Stimulated activated CD4-positive, alpha-beta T cell treated with anti-CD3 and anti-CD28 coated beads, Interleukin-2, amount 100 ng/mL, for 48 hours (primary cell): ENCODE measurements around the gene TIGD7.
A peak's percentile ranks its signal among the peaks of the same experiment; 100 is the strongest.

ENCODE experiments used
- DNase-seq, 2 donors: peaks; one replicate each; pipeline ENCODE4 v3.0.0-alpha.2; 2020

TIGD7 gene, protein sequence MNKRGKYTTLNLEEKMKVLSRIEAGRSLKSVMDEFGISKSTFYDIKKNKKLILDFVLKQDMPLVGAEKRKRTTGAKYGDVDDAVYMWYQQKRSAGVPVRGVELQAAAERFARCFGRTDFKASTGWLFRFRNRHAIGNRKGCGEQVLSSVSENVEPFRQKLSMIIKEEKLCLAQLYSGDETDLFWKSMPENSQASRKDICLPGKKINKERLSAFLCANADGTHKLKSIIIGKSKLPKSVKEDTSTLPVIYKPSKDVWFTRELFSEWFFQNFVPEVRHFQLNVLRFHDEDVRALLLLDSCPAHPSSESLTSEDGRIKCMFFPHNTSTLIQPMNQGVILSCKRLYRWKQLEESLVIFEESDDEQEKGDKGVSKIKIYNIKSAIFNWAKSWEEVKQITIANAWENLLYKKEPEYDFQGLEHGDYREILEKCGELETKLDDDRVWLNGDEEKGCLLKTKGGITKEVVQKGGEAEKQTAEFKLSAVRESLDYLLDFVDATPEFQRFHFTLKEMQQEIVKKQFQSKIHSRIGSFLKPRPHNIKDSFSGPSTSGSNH

DNA sequence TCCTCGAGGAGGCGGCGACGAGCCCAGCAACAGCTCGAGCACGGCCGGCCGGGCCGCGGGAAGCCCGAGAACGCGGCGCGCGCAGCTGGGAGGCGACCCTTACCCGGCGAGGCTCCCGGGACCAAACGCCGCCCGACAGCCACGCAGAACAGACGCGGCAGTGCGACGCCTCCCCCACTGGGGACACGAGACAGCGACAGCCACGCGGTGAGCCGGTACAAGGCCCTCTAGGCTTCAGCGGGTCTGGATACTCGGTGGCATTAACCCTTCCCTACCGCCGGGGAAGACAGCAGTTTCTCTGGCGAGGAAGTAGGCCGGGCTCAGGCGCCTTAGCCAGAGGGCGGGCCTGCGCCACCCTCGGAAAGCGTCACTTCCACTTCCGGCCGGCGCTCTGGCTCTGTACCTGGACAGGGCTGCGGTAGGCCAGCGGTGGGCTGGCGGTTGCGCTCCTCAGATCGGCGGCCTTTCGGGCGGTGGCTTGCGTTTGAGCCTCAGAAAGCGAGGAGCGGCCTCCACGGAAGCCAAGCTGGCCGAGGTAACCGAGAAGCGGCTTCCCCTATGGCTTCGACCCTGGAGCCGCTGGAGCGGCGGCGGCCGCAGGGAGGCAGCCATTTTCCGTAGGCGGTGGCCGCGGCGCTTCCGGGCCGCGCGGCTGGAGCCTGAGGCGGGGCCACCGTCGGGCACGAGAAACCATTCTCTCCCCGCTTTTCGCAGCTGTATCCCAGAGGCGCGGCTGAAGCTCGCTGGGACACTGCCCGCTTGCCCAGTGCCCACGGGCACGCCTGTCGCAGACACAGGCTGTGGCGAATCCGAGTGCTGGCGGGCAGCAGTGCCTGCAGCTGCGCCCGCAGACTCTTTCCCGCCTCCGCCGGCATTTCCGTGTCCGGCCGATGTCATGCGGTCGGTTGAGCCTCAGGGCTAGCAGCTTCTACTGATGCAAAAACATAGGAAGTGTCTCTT lies at the start of gene TIGD7, which contains the start of gene ZNF75A:
TSS of gene TIGD7 (minus strand) at position 322 of the 960 bp plus-strand sequence. CDS start 4,816 bp downstream, outside the sequence.
TSS of gene ZNF75A (plus strand) at position 389 of the 960 bp plus-strand sequence. CDS start 2,932 bp downstream, outside the sequence.
- DNase-seq: peak; percentile 70 to 73

- no peak for DNase-seq
These were observed 43.9 kb upstream of the TIGD7 start for GRCh38 chr16:3349175-3349574.

DNA sequence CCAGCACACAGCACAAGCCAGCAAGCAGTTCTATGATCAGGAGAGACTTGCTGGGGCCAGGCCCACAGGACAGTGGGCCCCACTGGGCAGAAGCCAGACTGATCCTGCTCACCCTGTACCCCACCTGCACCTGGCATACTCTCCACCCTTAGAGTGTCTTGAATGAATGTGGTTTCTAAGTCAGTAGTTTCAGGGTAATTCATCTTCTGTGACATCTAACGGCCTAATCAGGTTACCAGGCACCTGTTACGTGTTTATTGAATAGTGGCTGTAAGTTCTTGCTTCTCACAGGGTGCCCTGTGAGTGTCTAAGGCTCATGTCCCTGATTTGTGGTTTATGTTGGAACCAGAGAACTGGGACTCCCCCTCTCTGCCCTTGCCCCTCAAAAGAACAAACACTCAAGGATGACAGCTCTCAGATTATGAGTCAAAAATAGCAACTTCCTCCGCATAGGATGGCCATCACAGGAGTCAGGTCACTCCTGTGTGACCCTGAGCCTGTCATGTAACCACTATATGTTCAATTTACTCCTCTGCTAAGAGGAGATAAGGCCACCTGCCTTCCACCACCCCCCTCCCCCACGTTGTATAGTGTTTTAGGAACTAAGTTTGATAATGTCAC lies 43.4 kb upstream of the TIGD7 start:
- DNase-seq: no peak

- DNase-seq: no peak
These were observed 42.4 kb upstream of the TIGD7 start for GRCh38 chr16:3347586-3347985.

- DNase-seq: no peak
These were observed 40.8 kb upstream of the TIGD7 start for GRCh38 chr16:3346041-3346440.

GRCh38 chr16:3328643-3329042 lies 23.4 kb upstream of the TIGD7 start:
- no peak for DNase-seq

GRCh38 chr16:3328104-3328503 lies 22.9 kb upstream of the TIGD7 start:
- no peak for DNase-seq

DNA sequence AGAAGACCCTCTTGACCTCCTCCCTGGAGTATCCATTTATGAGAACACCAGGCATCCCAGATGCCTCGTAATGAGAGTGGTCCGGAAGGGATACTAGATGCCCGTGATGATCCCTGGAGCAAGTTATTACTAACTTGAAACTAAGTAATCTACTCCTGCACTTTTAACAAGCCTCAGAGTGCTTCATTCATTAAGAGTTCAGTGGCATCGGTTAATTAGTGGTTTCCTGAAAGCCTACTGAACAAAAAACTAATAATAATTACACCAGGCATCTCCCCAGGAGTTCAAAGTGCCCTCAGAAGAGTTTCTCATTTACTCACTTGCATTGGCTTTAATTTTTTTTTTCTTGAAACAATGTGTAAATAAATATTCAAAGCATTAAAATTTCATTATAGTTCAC lies 22.3 kb upstream of the TIGD7 start:
- no peak for DNase-seq

DNA sequence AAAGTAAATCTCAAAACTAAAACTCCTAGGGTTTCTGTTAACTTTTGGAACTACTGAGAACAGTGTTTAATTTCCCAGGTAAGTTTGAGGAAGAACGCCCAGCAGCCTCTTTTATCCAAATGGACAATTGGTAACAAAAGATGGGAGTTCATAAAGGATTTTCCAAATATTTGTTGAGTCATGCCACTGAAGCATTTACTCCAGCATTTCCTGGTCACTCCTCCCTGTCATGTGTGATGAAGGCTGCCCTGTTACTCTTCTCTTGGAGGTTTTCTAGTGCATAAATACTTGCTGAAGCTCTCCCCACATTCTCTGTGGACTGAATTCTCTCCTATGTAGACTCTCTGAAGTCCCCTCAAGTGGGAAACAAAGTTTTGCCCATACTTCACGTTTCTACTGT lies 16.6 kb upstream of the TIGD7 start:
- no peak for DNase-seq

DNA sequence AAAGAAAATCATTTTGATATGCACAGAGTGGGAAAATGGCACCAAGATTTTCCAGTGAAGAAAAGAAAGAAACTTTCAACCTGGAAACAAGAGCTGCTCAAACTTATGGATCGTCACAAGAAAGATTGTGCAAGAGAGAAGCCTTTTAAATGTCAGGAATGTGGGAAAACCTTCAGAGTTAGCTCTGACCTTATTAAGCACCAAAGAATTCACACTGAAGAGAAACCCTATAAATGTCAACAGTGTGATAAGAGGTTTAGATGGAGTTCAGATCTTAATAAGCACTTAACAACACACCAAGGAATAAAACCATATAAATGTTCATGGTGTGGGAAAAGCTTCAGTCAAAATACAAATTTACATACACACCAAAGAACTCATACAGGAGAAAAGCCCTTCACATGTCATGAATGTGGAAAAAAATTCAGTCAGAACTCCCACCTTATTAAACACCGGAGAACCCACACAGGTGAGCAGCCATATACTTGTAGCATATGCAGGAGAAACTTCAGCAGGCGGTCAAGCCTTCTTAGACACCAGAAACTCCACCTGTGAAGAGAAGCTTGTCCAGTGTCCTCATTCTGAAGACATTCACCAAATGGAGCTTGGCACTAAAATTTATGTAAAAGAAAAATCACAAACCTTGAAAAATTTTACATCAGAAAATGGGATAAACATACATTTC lies 12.2 kb upstream of the TIGD7 start:
- no peak for DNase-seq

- no peak for DNase-seq
These were observed 6.3 kb upstream of the TIGD7 start for GRCh38 chr16:3311496-3311895.

- DNase-seq: no peak
These were observed 848 bp upstream of the TIGD7 start for GRCh38 chr16:3306078-3306477.

DNA sequence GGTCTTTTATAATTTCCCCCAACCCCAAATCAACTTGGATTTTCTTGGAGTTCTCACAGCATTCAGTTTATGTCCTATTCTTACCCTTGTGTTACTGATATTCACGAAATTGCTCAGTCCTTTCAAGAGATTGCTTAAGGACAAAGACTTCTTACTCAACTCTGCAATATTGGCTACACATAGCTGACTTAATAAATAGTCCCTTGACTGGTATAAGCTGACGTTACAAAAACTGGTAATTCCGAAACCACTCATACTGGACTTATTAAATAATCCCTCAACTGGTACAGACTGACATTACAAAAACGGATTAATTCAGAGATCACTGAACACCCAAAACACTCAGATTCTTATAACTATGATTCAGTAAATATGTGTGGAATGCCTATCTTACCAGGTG lies 860 bp downstream of the TIGD7 start:
- no peak for DNase-seq

- no peak for DNase-seq
These were observed 9.4 kb downstream of the TIGD7 start for GRCh38 chr16:3295783-3296182.

GRCh38 chr16:3295209-3295608 lies 10.0 kb downstream of the TIGD7 start:
- no peak for DNase-seq

DNA sequence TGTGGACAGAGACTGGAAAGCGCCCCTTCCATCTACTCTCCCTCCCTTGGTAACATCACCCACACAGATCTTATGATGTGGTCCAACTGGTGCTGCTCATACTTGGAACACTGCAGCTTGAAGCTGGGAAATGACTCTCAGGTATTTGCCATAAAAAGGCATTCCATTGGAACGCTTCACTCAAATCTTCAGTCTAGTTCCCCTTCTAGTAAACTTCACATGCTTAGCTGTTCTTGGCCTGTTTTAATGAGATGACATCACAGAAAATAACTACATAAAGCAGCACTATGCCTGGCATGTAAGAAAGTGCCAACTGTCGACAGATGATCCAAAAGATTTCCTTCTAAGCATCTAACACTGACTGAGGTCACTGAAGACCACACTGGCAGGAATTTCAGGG lies 12.6 kb downstream of the TIGD7 start:
- DNase-seq: no peak

DNA sequence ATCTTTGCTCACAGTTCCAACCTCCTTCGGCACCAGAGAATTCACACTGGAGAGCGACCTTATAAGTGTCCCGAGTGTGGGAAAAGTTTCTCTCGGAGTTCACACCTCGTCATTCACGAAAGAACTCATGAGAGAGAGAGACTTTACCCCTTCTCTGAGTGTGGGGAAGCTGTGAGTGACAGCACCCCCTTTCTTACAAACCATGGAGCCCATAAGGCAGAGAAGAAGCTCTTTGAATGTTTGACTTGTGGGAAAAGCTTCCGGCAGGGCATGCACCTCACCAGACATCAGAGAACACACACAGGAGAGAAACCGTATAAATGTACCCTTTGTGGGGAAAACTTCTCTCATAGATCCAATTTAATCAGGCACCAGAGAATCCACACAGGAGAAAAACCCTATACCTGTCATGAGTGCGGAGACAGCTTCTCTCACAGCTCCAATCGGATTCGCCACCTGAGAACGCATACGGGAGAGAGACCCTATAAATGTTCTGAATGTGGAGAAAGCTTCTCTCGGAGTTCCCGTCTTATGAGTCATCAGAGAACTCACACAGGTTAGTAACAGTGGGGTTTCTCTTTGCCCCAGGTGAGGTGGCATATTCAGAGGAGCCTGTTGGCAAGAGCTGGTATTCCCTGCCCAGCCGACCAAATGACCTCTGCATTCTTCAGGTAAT lies 15.1 kb downstream of the TIGD7 start:
- DNase-seq: no peak

- no peak for DNase-seq
These were observed 20.1 kb downstream of the TIGD7 start for GRCh38 chr16:3285131-3285530.

- DNase-seq: no peak
These were observed 21.4 kb downstream of the TIGD7 start for GRCh38 chr16:3283543-3284447.

- peak; percentile 84 to 89 for DNase-seq
These were observed 22.3 kb downstream of the TIGD7 start, which contains the start of gene ZNF263 for GRCh38 chr16:3282730-3283542. Gene ZNF263 (plus strand): TSS chr16:3283491. CDS start chr16:3283819, 328 bp downstream.
